Nephron progenitor cell (in vitro differentiated cells): ENCODE results near the gene TEX53.

Experiments
- DNase-seq: peaks from one replicate; pipeline ENCODE4 v3.0.0; 2021
- H3K27ac Mint-ChIP-seq: 2 replicates; pipeline ENCODE4 v1.8.0; 2021; ENCODE audit warnings: mild to moderate bottlenecking, moderate library complexity, mixed read lengths
- H3K27me3 Mint-ChIP-seq: 2 replicates; pipeline ENCODE4 v1.8.0; 2021; ENCODE audit warnings: mild to moderate bottlenecking, low read depth, mixed read lengths; ENCODE audit not compliant: poor library complexity
- H3K36me3 Mint-ChIP-seq: 2 replicates; pipeline ENCODE4 v1.8.0; 2021; ENCODE audit warnings: low read depth, mixed read lengths
- H3K4me1 Mint-ChIP-seq: 2 replicates; pipeline ENCODE4 v1.8.0; 2021; ENCODE audit warnings: mixed read lengths
- H3K4me3 Mint-ChIP-seq: 2 replicates; pipeline ENCODE4 v1.8.0; 2021; ENCODE audit warnings: mild to moderate bottlenecking, moderate library complexity, mixed read lengths
- H3K9me3 Mint-ChIP-seq: 2 replicates; pipeline ENCODE4 v1.8.0; 2021; ENCODE audit warnings: mild to moderate bottlenecking, moderate library complexity, mixed read lengths
- CTCF ChIP-seq: fragments of 200-600 bp; sonication (generic); IDR thresholded peaks from 2 replicates; pipeline ENCODE4 v1.5.0; 2021; ENCODE audit warnings: antibody characterized with exemption

The TEX53 gene

GRCh38 chr9:114631166-114631565 is 26.4 kb downstream of the TEX53 start:
- TF ChIP-seq CTCF, result no peak
- H3K4me1 Mint-ChIP-seq, result peaks cover 6% of the 10 kb centered on the region
- no peak overlapping the region for H3K27ac Mint-ChIP-seq
- no peak for DNase-seq
- H3K4me3 Mint-ChIP-seq, result no peak overlapping the region
- peaks cover 3% of the 10 kb centered on the region for H3K27me3 Mint-ChIP-seq
- no peaks in the 10 kb centered on the region for H3K36me3 Mint-ChIP-seq
- no peaks in the 10 kb centered on the region for H3K9me3 Mint-ChIP-seq

- H3K9me3 Mint-ChIP-seq, result no peaks in the 10 kb centered on the region
- peaks cover 3% of the 10 kb centered on the region for H3K27me3 Mint-ChIP-seq
- H3K36me3 Mint-ChIP-seq, result no peaks in the 10 kb centered on the region
- no peak for TF ChIP-seq CTCF
- H3K27ac Mint-ChIP-seq, result no peak overlapping the region
- H3K4me1 Mint-ChIP-seq, result peaks cover 6% of the 10 kb centered on the region
- DNase-seq, result no peak
- no peak overlapping the region for H3K4me3 Mint-ChIP-seq
Measured at GRCh38 chr9:114629563-114630090, 28.0 kb downstream of the TEX53 start.

GRCh38 chr9:114627553-114627952 is 30.1 kb downstream of the TEX53 start:
- Mint-ChIP-seq H3K4me1 (peaks cover 6% of the 10 kb centered on the region), H3K27me3 (peaks cover 3% of the 10 kb centered on the region), H3K4me3 (no peak overlapping the region), H3K9me3 (peaks cover 4% of the 10 kb centered on the region), H3K36me3 (peaks cover 4% of the 10 kb centered on the region), H3K27ac (no peak overlapping the region)
- TF ChIP-seq CTCF, result no peak
- no peak for DNase-seq

GRCh38 chr9:114626415-114627020 is 31.1 kb downstream of the TEX53 start:
- Mint-ChIP-seq H3K27me3 (no peaks in the 10 kb centered on the region), H3K4me3 (no peak overlapping the region), H3K9me3 (peaks cover 4% of the 10 kb centered on the region), H3K27ac (peak overlapping the region; percentile 8), H3K4me1 (peaks cover 6% of the 10 kb centered on the region), H3K36me3 (peaks cover 4% of the 10 kb centered on the region)
- no peak for TF ChIP-seq CTCF
- DNase-seq, result peak; percentile 12

GRCh38 chr9:114624677-114625076 is 32.9 kb downstream of the TEX53 start:
- peaks cover 4% of the 10 kb centered on the region for H3K9me3 Mint-ChIP-seq
- H3K36me3 Mint-ChIP-seq, result peaks cover 4% of the 10 kb centered on the region
- H3K27me3 Mint-ChIP-seq, result no peaks in the 10 kb centered on the region
- no peak for TF ChIP-seq CTCF
- H3K4me3 Mint-ChIP-seq, result no peak overlapping the region
- no peak overlapping the region for H3K27ac Mint-ChIP-seq
- H3K4me1 Mint-ChIP-seq, result peaks cover 7% of the 10 kb centered on the region
- no peak for DNase-seq

- H3K4me3 Mint-ChIP-seq, result no peak overlapping the region
- H3K27me3 Mint-ChIP-seq, result peaks cover 2% of the 10 kb centered on the region
- H3K4me1 Mint-ChIP-seq, result peaks cover 15% of the 10 kb centered on the region
- peaks cover 4% of the 10 kb centered on the region for H3K9me3 Mint-ChIP-seq
- TF ChIP-seq CTCF, result no peak
- no peak overlapping the region for H3K27ac Mint-ChIP-seq
- DNase-seq, result no peak
- H3K36me3 Mint-ChIP-seq, result peaks cover 4% of the 10 kb centered on the region
Measured at GRCh38 chr9:114621975-114622609, 35.5 kb downstream of the TEX53 start.
